ENCODE data around the gene ENAM. TPM values are rescaled to one million over a fixed set of nuclear protein-coding genes. Genes with fewer than 3 reads are reported as not detected.
"Not testable (repeated sequence)": the region's sequence is repeated elsewhere in the genome, so short reads cannot be mapped to it uniquely, and the experiment has no call there.

Gene ENAM
- polyA plus RNA-seq, 1 of the 3 experiments (the other 2 are of a cell fraction): 0.20 TPM

GRCh38 chr4:70691661-70692060 is 63.1 kb downstream of the ENAM start:
- no peak overlapping the region for H3K27ac ChIP-seq (ENCODE audit: low read depth in 2 of 2, low read length in 1 of 2)
- no peak for DNase-seq
- ChIA-PET CTCF (interaction anchor here (0.7 to 6.5 kb wide), 2 partner anchors 13 to 40 kb away, joined by 3 to 48 read pairs; no protein-coding TSS in a partner anchor), POLR2A (no interaction called here)
- no peak overlapping the region for H2AFZ ChIP-seq (ENCODE audit: low read depth)
- no peak for TF ChIP-seq NRF1 (IDR thresholded peaks at IDR 0.05; ENCODE audit: low read depth, low read length)
- no peak for TF ChIP-seq RCOR1 (IDR thresholded peaks at IDR 0.05; ENCODE audit: low read length)
- no peak for TF ChIP-seq MEF2A (IDR thresholded peaks at IDR 0.05; ENCODE audit: borderline replicate concordance, low read depth)
- TF ChIP-seq FOSL2 (IDR thresholded peaks at IDR 0.05; ENCODE audit: borderline replicate concordance, low read depth): no peak
- TF ChIP-seq, protein P1, sequence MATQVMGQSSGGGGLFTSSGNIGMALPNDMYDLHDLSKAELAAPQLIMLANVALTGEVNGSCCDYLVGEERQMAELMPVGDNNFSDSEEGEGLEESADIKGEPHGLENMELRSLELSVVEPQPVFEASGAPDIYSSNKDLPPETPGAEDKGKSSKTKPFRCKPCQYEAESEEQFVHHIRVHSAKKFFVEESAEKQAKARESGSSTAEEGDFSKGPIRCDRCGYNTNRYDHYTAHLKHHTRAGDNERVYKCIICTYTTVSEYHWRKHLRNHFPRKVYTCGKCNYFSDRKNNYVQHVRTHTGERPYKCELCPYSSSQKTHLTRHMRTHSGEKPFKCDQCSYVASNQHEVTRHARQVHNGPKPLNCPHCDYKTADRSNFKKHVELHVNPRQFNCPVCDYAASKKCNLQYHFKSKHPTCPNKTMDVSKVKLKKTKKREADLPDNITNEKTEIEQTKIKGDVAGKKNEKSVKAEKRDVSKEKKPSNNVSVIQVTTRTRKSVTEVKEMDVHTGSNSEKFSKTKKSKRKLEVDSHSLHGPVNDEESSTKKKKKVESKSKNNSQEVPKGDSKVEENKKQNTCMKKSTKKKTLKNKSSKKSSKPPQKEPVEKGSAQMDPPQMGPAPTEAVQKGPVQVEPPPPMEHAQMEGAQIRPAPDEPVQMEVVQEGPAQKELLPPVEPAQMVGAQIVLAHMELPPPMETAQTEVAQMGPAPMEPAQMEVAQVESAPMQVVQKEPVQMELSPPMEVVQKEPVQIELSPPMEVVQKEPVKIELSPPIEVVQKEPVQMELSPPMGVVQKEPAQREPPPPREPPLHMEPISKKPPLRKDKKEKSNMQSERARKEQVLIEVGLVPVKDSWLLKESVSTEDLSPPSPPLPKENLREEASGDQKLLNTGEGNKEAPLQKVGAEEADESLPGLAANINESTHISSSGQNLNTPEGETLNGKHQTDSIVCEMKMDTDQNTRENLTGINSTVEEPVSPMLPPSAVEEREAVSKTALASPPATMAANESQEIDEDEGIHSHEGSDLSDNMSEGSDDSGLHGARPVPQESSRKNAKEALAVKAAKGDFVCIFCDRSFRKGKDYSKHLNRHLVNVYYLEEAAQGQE (IDR thresholded peaks at IDR 0.05; ENCODE audit: low read depth, low read length): no peak
- TF ChIP-seq CHD2 (IDR thresholded peaks at IDR 0.05; ENCODE audit: low read length, partially characterized antibody): no peak
- no peak for TF ChIP-seq MXI1 (IDR thresholded peaks at IDR 0.05; ENCODE audit: low read depth, low read length)
- no peak for TF ChIP-seq POLR2AphosphoS5 (IDR thresholded peaks at IDR 0.05; ENCODE audit: low read depth, low read length)
- TF ChIP-seq SIN3A (IDR thresholded peaks at IDR 0.05; ENCODE audit: borderline replicate concordance, low read depth, low read length): no peak
- TF ChIP-seq, protein P2, sequence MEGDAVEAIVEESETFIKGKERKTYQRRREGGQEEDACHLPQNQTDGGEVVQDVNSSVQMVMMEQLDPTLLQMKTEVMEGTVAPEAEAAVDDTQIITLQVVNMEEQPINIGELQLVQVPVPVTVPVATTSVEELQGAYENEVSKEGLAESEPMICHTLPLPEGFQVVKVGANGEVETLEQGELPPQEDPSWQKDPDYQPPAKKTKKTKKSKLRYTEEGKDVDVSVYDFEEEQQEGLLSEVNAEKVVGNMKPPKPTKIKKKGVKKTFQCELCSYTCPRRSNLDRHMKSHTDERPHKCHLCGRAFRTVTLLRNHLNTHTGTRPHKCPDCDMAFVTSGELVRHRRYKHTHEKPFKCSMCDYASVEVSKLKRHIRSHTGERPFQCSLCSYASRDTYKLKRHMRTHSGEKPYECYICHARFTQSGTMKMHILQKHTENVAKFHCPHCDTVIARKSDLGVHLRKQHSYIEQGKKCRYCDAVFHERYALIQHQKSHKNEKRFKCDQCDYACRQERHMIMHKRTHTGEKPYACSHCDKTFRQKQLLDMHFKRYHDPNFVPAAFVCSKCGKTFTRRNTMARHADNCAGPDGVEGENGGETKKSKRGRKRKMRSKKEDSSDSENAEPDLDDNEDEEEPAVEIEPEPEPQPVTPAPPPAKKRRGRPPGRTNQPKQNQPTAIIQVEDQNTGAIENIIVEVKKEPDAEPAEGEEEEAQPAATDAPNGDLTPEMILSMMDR (IDR thresholded peaks at IDR 0.05): no peak
- TF ChIP-seq EZH2phosphoT487 (IDR thresholded peaks at IDR 0.05; ENCODE audit: borderline replicate concordance, low read depth): no peak
- H3K4me3 ChIP-seq (ENCODE audit: low read depth in 2 of 2, low read length in 1 of 2): no peak overlapping the region
- H3K9me3 ChIP-seq: no peaks in the 10 kb centered on the region
- peaks cover 6 to 13% of the 10 kb centered on the region in 2 experiments; a peak in 3 of 4 replicates for H3K4me1 ChIP-seq (ENCODE audit: control insufficient read depth in 1 of 2, insufficient read depth in 2 of 2, low read depth in 1 of 2, low read length in 1 of 2)
- H3K27me3 ChIP-seq (ENCODE audit: insufficient read depth): no peaks in the 10 kb centered on the region
- 92% methylated on average over 1 of the region's 1 CpG for WGBS (ENCODE audit: low lambda C conversion rate)
- H3K4me2 ChIP-seq: no peak overlapping the region
- peaks cover 19% of the 10 kb centered on the region for H4K20me1 ChIP-seq (ENCODE audit: insufficient read depth)
- peaks cover 50% of the 10 kb centered on the region for H3K79me2 ChIP-seq (ENCODE audit: insufficient read depth)
- peaks cover 24 to 35% of the 10 kb centered on the region in 2 experiments for H3K36me3 ChIP-seq (replicated peaks in 1 of 2; ENCODE audit: control insufficient read depth in 1 of 2, insufficient read depth in 2 of 2, low read length in 1 of 2)
- H3K9me2 ChIP-seq: no peaks in the 10 kb centered on the region
- no peak overlapping the region for H3K9ac ChIP-seq
- peaks cover 13% of the 10 kb centered on the region for H3F3A ChIP-seq (replicated peaks; ENCODE audit: insufficient read depth)

- H3F3A ChIP-seq (replicated peaks; ENCODE audit: insufficient read depth); H3K4me3 ChIP-seq (ENCODE audit: low read depth in 2 of 2, low read length in 1 of 2); H3K9me3 ChIP-seq; H3K9me2 ChIP-seq; DNase-seq; H3K4me1 ChIP-seq (ENCODE audit: control insufficient read depth in 1 of 2, insufficient read depth in 2 of 2, low read depth in 1 of 2, low read length in 1 of 2); POLR2A ChIA-PET; H3K9ac ChIP-seq; H3K4me2 ChIP-seq; H3K27ac ChIP-seq (ENCODE audit: low read depth in 2 of 2, low read length in 1 of 2); H2AFZ ChIP-seq (ENCODE audit: low read depth); H3K27me3 ChIP-seq (ENCODE audit: insufficient read depth): not testable (repeated sequence)
- peaks cover 21 to 33% of the 10 kb centered on the region in 2 experiments for H3K36me3 ChIP-seq (replicated peaks in 1 of 2; ENCODE audit: control insufficient read depth in 1 of 2, insufficient read depth in 2 of 2, low read length in 1 of 2)
- H3K79me2 ChIP-seq (ENCODE audit: insufficient read depth): peaks cover 38% of the 10 kb centered on the region
- peaks cover 16% of the 10 kb centered on the region for H4K20me1 ChIP-seq (ENCODE audit: insufficient read depth)
- CTCF ChIA-PET: interaction anchor here (6.5 kb wide), 1 partner anchor 10 kb away, joined by 48 read pairs; no protein-coding TSS in a partner anchor
- over 99% methylated on average over 7 of the region's 7 CpGs for WGBS (ENCODE audit: low lambda C conversion rate)
Observed at GRCh38 chr4:70694633-70695032, 66.1 kb downstream of the ENAM start.

Other genes starting within 250 kb of the ENAM start
- not detected in 2 replicates for gene SMR3B, start 245.6 kb upstream of the ENAM start, polyA plus RNA-seq (2012; rRNA removed)
- not detected in 2 replicates for gene OPRPN, start 230.8 kb upstream of the ENAM start, polyA plus RNA-seq (2012; rRNA removed)
- not detected in 2 replicates for gene MUC7, start 156.5 kb upstream of the ENAM start, polyA plus RNA-seq (2012; rRNA removed)
- not detected in 2 replicates for gene AMTN, start 110.2 kb upstream of the ENAM start, polyA plus RNA-seq (2012; rRNA removed)
- not detected in 2 replicates for gene AMBN, start 36.5 kb upstream of the ENAM start, polyA plus RNA-seq (2012; rRNA removed)
- 1.0 and 1.1 TPM in 2 replicates for gene JCHAIN, start 37.8 kb downstream of the ENAM start, polyA plus RNA-seq (2012; rRNA removed)
- gene UTP3, start 59.8 kb downstream of the ENAM start, polyA plus RNA-seq (2012; rRNA removed): 36.9 and 39.0 TPM in 2 replicates
- gene RUFY3, start 93.2 kb downstream of the ENAM start, polyA plus RNA-seq (2012; rRNA removed): 22.8 and 30.7 TPM in 2 replicates
- gene GRSF1, start 211.1 kb downstream of the ENAM start, polyA plus RNA-seq (2012; rRNA removed): 44.2 and 63.7 TPM in 2 replicates